Tibial nerve (tissue), 4 donors: ENCODE results near the gene KATNB1.

Source experiments
- EP300 ChIP-seq, 2 donors: sonication (generic); formaldehyde crosslinking; IDR thresholded peaks; one replicate each; pipeline ENCODE4 v1.6.1; 2017; ENCODE audit warnings: antibody characterized with exemption in 2 of 2, mild to moderate bottlenecking in 1 of 2
- POLR2A ChIP-seq, 2 donors: fragments of 450-650 bp; IDR thresholded peaks; one replicate each; pipeline ENCODE4 v1.6.1; 2017; ENCODE audit warnings: antibody characterized with exemption in 2 of 2, mild to moderate bottlenecking in 2 of 2, moderate library complexity in 2 of 2
- TF ChIP-seq, protein P1 (sequence below), 5 experiments: fragments of 200-600 bp in 3 of 5; fragments of 450-650 bp in 2 of 5; sonication (generic) in 3 of 5; IDR thresholded peaks; one replicate each; pipeline ENCODE4 v1.5.1; 2016 to 2019; ENCODE audit warnings: antibody characterized with exemption in 5 of 5, mild to moderate bottlenecking in 3 of 5, moderate library complexity in 2 of 5

DNA sequence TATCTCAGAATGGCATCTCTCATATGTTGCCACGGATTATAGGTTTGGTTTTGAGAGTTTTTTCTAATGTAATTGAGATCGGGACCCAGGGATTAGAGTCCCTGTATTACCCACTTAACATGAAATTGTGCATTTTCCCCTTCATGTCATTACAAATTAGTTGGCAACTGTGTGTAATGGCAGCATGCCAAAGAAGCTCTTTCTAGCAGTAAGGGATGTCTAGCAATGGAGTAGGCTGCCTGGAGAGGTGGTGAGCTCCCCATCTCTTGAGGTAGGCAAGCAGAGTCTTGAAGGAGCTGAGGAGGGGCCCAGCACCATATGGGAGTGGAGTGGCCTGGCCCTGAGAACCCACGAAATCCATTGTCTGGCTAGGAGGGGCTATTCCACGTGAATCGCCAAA, 10.0 kb upstream of the KATNB1 start:
- TF ChIP-seq, protein P1, sequence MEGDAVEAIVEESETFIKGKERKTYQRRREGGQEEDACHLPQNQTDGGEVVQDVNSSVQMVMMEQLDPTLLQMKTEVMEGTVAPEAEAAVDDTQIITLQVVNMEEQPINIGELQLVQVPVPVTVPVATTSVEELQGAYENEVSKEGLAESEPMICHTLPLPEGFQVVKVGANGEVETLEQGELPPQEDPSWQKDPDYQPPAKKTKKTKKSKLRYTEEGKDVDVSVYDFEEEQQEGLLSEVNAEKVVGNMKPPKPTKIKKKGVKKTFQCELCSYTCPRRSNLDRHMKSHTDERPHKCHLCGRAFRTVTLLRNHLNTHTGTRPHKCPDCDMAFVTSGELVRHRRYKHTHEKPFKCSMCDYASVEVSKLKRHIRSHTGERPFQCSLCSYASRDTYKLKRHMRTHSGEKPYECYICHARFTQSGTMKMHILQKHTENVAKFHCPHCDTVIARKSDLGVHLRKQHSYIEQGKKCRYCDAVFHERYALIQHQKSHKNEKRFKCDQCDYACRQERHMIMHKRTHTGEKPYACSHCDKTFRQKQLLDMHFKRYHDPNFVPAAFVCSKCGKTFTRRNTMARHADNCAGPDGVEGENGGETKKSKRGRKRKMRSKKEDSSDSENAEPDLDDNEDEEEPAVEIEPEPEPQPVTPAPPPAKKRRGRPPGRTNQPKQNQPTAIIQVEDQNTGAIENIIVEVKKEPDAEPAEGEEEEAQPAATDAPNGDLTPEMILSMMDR (IDR thresholded peaks at IDR 0.05), result no peak
- TF ChIP-seq EP300 (IDR thresholded peaks at IDR 0.05) (no peak), POLR2A (IDR thresholded peaks at IDR 0.05) (no peak)
